GM23338 (cell line): ENCODE data around the gene PAEP. TPM values are rescaled to one million over a fixed set of nuclear protein-coding genes. Genes with fewer than 3 reads are reported as not detected.

Experiments
- ATAC-seq: fragments of 200-7000 bp; cut with Tn5 transposase; 3 replicates; pipeline ENCODE4 v1.9.1; 2020
- DNase-seq: peaks from one replicate; pipeline ENCODE4 v3.0.0-alpha.2; 2015; ENCODE audit warnings: low spot score
- H2AFZ ChIP-seq: fragments of 200-600 bp; sonication (generic); 2 replicates; pipeline ENCODE4 v1.8.0; 2016; ENCODE audit warnings: antibody characterized with exemption, mild to moderate bottlenecking, moderate library complexity
- H3F3A ChIP-seq: fragments of 200-600 bp; sonication (generic); replicated peaks from 2 replicates; pipeline ENCODE4 v1.8.0; 2017; ENCODE audit warnings: antibody characterized with exemption, mixed run types, low read depth
- H3K27ac ChIP-seq: fragments of 200-600 bp; sonication (generic); 2 replicates; pipeline ENCODE4 v1.6.1; 2016; ENCODE audit warnings: low read depth
- H3K27me3 ChIP-seq: fragments of 200-600 bp; sonication (generic); 2 replicates; pipeline ENCODE4 v1.8.0; 2016; ENCODE audit warnings: mild to moderate bottlenecking, mixed run types, moderate library complexity; ENCODE audit not compliant: insufficient read depth
- H3K36me3 ChIP-seq: fragments of 200-600 bp; sonication (generic); 2 replicates; pipeline ENCODE4 v1.8.0; 2016; ENCODE audit warnings: mild to moderate bottlenecking; ENCODE audit not compliant: insufficient read depth
- H3K4me1 ChIP-seq: fragments of 200-600 bp; sonication (generic); 2 replicates; pipeline ENCODE4 v1.8.0; 2016; ENCODE audit warnings: mild to moderate bottlenecking, moderate library complexity; ENCODE audit not compliant: insufficient read depth
- H3K4me2 ChIP-seq: fragments of 200-600 bp; sonication (generic); 2 replicates; pipeline ENCODE4 v1.7.1; 2017; ENCODE audit warnings: mixed run types
- H3K4me3 ChIP-seq: fragments of 200-600 bp; sonication (generic); 2 replicates; pipeline ENCODE4 v1.6.1; 2016; ENCODE audit warnings: mixed run types
- H3K79me2 ChIP-seq: fragments of 200-600 bp; sonication (generic); replicated peaks from 2 replicates; pipeline ENCODE4 v1.8.0; 2017; ENCODE audit warnings: mild to moderate bottlenecking; ENCODE audit not compliant: insufficient read depth
- H3K9me2 ChIP-seq: fragments of 200-600 bp; sonication (generic); 2 replicates; pipeline ENCODE4 v1.8.0; 2017; ENCODE audit not compliant: insufficient read depth
- H4K20me1 ChIP-seq: fragments of 200-600 bp; sonication (generic); replicated peaks from 2 replicates; pipeline ENCODE4 v1.8.0; 2017; ENCODE audit warnings: mild to moderate bottlenecking; ENCODE audit not compliant: insufficient read depth
- H3K27ac Mint-ChIP-seq: 2 replicates; pipeline ENCODE4 v1.8.0; 2020; ENCODE audit warnings: inconsistent platforms, mild to moderate bottlenecking, moderate library complexity, mixed read lengths
- H3K27me3 Mint-ChIP-seq: 3 replicates; pipeline ENCODE4 v1.8.0; 2022; ENCODE audit warnings: low read depth, mild to moderate bottlenecking, moderate library complexity, mixed read lengths, inconsistent platforms; ENCODE audit not compliant: insufficient read depth, poor library complexity
- H3K36me3 Mint-ChIP-seq: 3 replicates; pipeline ENCODE4 v1.8.0; 2021; ENCODE audit warnings: low read depth, mild to moderate bottlenecking, inconsistent platforms, moderate library complexity, mixed read lengths
- H3K4me1 Mint-ChIP-seq: 3 replicates; pipeline ENCODE4 v1.8.0; 2020; ENCODE audit warnings: mild to moderate bottlenecking, inconsistent platforms, mixed read lengths
- H3K4me3 Mint-ChIP-seq: 3 replicates; pipeline ENCODE4 v1.8.0; 2021; ENCODE audit warnings: moderate library complexity, mild to moderate bottlenecking, inconsistent platforms, mixed read lengths
- H3K9me3 Mint-ChIP-seq: 3 replicates; pipeline ENCODE4 v1.8.0; 2020; ENCODE audit warnings: moderate library complexity, mild to moderate bottlenecking, inconsistent platforms, mixed read lengths
- CREB1 ChIP-seq: fragments of 250-450 bp; sonication (Bioruptor Pico); IDR thresholded peaks from 2 replicates; pipeline ENCODE4 v1.5.0; 2020; ENCODE audit warnings: low read depth, mild to moderate bottlenecking, moderate library complexity
- ETS1 ChIP-seq: IDR thresholded peaks from 2 replicates; pipeline ENCODE4 v1.6.1; 2016; ENCODE audit warnings: antibody characterized with exemption
- EZH2 ChIP-seq: fragments of 200-600 bp; sonication (generic); IDR thresholded peaks from one replicate; pipeline ENCODE4 v1.8.0; 2017; ENCODE audit warnings: antibody characterized with exemption, mild to moderate bottlenecking, low read depth; ENCODE audit not compliant: unreplicated experiment
- EZH2phosphoT487 ChIP-seq: fragments of 200-600 bp; sonication (generic); IDR thresholded peaks from one replicate; pipeline ENCODE4 v1.8.1; 2018; ENCODE audit warnings: antibody characterized with exemption; ENCODE audit not compliant: unreplicated experiment
- JUNB ChIP-seq: IDR thresholded peaks from one replicate; pipeline ENCODE4 v1.6.1; 2016; ENCODE audit warnings: antibody characterized with exemption; ENCODE audit not compliant: unreplicated experiment
- NANOG ChIP-seq: IDR thresholded peaks from 2 replicates; pipeline ENCODE4 v1.6.1; 2016; ENCODE audit warnings: antibody characterized with exemption, borderline replicate concordance
- POLR2AphosphoS5 ChIP-seq: IDR thresholded peaks from 2 replicates; pipeline ENCODE4 v1.6.1; 2016; ENCODE audit warnings: antibody characterized with exemption, low read depth
- STAT1 ChIP-seq: IDR thresholded peaks from one replicate; pipeline ENCODE4 v1.6.1; 2016; ENCODE audit warnings: antibody characterized with exemption; ENCODE audit not compliant: unreplicated experiment
- ZNF114 ChIP-seq: fragments of 250-450 bp; sonication (Bioruptor Pico); IDR thresholded peaks from 2 replicates; pipeline ENCODE4 v1.5.0; 2020; ENCODE audit warnings: mild to moderate bottlenecking, moderate library complexity
- ZNF331 ChIP-seq: fragments of 250-450 bp; sonication (Bioruptor Pico); IDR thresholded peaks from 2 replicates; pipeline ENCODE4 v1.5.0; 2020; ENCODE audit warnings: low read depth, mild to moderate bottlenecking, moderate library complexity
- polyA plus RNA-seq: library from polyadenylated mRNA; unstranded; fragments of >200 nt; fragmentation: Nextera tagmentation; extraction: Ambion mirVana; gene quantifications from 2 replicates; pipeline ENCODE4 v1.2.1, GENCODE V29; 2016
- total RNA-seq: library from RNA; depleted of rRNA; stranded (reverse); fragments of >200 nt; shearing (Covaris generic); gene quantifications from 2 replicates; pipeline ENCODE4 v1.2.3, GENCODE V29; 2014
- TF ChIP-seq, protein P1 (sequence below): IDR thresholded peaks from one replicate; pipeline ENCODE4 v1.6.1; 2018; ENCODE audit warnings: antibody characterized with exemption; ENCODE audit not compliant: unreplicated experiment

Gene PAEP
- total and polyA plus RNA-seq, 2 experiments from 2014 or later = not detected

- TF ChIP-seq, protein P1, sequence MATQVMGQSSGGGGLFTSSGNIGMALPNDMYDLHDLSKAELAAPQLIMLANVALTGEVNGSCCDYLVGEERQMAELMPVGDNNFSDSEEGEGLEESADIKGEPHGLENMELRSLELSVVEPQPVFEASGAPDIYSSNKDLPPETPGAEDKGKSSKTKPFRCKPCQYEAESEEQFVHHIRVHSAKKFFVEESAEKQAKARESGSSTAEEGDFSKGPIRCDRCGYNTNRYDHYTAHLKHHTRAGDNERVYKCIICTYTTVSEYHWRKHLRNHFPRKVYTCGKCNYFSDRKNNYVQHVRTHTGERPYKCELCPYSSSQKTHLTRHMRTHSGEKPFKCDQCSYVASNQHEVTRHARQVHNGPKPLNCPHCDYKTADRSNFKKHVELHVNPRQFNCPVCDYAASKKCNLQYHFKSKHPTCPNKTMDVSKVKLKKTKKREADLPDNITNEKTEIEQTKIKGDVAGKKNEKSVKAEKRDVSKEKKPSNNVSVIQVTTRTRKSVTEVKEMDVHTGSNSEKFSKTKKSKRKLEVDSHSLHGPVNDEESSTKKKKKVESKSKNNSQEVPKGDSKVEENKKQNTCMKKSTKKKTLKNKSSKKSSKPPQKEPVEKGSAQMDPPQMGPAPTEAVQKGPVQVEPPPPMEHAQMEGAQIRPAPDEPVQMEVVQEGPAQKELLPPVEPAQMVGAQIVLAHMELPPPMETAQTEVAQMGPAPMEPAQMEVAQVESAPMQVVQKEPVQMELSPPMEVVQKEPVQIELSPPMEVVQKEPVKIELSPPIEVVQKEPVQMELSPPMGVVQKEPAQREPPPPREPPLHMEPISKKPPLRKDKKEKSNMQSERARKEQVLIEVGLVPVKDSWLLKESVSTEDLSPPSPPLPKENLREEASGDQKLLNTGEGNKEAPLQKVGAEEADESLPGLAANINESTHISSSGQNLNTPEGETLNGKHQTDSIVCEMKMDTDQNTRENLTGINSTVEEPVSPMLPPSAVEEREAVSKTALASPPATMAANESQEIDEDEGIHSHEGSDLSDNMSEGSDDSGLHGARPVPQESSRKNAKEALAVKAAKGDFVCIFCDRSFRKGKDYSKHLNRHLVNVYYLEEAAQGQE = no peak
- TF ChIP-seq CREB1 (CRISPR knock-in tag) (no peak), EZH2 (no peak), NANOG (no peak), ZNF331 (no peak), ZNF114 (no peak)
Measured at GRCh38 chr9:135611875-135612209, 50.3 kb downstream of the PAEP start (continued).

DNA sequence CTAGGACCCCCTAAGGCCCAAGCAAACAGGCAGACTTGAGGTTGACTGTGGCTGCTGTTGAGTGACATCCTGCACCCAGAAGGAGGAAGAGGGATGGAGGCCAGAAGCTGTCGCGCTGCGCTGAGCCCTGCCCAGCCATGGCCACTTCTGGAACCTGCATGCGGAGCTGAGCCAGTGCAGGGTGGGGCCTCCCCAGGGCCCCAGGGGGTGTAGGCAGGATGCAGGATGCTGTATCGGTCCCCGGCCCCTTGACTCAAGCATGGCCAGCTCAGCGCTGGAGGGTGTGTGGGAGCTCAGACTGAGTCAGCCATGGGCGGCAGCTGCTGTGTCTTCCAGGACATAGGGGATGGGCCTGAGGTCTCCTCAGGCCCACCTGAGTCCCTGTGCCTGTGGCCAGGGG, 50.9 kb downstream of the PAEP start:
- Mint-ChIP-seq H3K36me3 (peaks cover 17% of the 10 kb centered on the region), H3K27ac (no peak overlapping the region), H3K4me3 (no peak overlapping the region), H3K4me1 (no peaks in the 10 kb centered on the region), H3K27me3 (peaks cover 4% of the 10 kb centered on the region), H3K9me3 (peaks cover 27% of the 10 kb centered on the region)
- Histone ChIP-seq H3K36me3 (no peaks in the 10 kb centered on the region), H3K4me3 (no peak overlapping the region), H3K27me3 (no peaks in the 10 kb centered on the region), H3K4me1 (no peaks in the 10 kb centered on the region), H2AFZ (no peak overlapping the region), H3K4me2 (no peak overlapping the region), H3K9me2 (no peaks in the 10 kb centered on the region), H3K79me2 (no peaks in the 10 kb centered on the region), H3K27ac (no peak overlapping the region), H4K20me1 (no peaks in the 10 kb centered on the region), H3F3A (no peaks in the 10 kb centered on the region)
- ATAC-seq = no peak
- no peak for DNase-seq
- TF ChIP-seq ZNF331 (no peak), POLR2AphosphoS5 (no peak), CREB1 (CRISPR knock-in tag) (no peak), ZNF114 (no peak), STAT1 (no peak), EZH2 (no peak), NANOG (no peak), ETS1 (no peak), JUNB (no peak), EZH2phosphoT487 (no peak)
- TF ChIP-seq, protein P1 = no peak
